HEK293T (cell line): ENCODE data around the gene ROR1.

Experiments
- CTCF ChIA-PET: fragments of 350-600 bp; formaldehyde crosslinking; extraction: SDS; loops from one replicate; lab custom pipeline; 2021; ENCODE audit warnings: antibody characterized with exemption, inconsistent platforms; lab: Yijun Ruan, JAX
- POLR2A ChIA-PET: fragments of 350-600 bp; formaldehyde crosslinking; extraction: SDS; loops from one replicate; lab custom pipeline; 2020; ENCODE audit warnings: antibody characterized with exemption, inconsistent platforms; lab: Yijun Ruan, JAX
- DNase-seq: peaks from one replicate; pipeline ENCODE4 v3.0.0; 2012; ENCODE audit warnings: mixed read lengths; ENCODE audit errors: extremely low spot score
- ARNT ChIP-seq: fragments of 450-650 bp; IDR thresholded peaks from 2 replicates; pipeline ENCODE4 v1.6.1; 2017; ENCODE audit warnings: mild to moderate bottlenecking
- BHLHE40 ChIP-seq: fragments of 450-650 bp; IDR thresholded peaks from 2 replicates; pipeline ENCODE4 v1.6.1; 2016; ENCODE audit warnings: mild to moderate bottlenecking, moderate library complexity, borderline replicate concordance
- CTBP1 ChIP-seq: fragments of 450-650 bp; IDR thresholded peaks from 2 replicates; pipeline ENCODE4 v1.6.1; 2016; ENCODE audit warnings: borderline replicate concordance
- ELF4 ChIP-seq: fragments of 450-650 bp; IDR thresholded peaks from 2 replicates; pipeline ENCODE4 v1.6.1; 2017; ENCODE audit warnings: antibody characterized with exemption
- FOXA1 ChIP-seq: fragments of 450-650 bp; IDR thresholded peaks from 2 replicates; pipeline ENCODE4 v1.6.1; 2016; ENCODE audit warnings: mild to moderate bottlenecking
- FOXK2 ChIP-seq: fragments of 450-650 bp; IDR thresholded peaks from 2 replicates; pipeline ENCODE4 v1.6.1; 2016; ENCODE audit warnings: mild to moderate bottlenecking
- FOXM1 ChIP-seq: fragments of 450-650 bp; IDR thresholded peaks from 2 replicates; pipeline ENCODE4 v1.6.1; 2017; ENCODE audit warnings: mild to moderate bottlenecking, borderline replicate concordance
- HDGF ChIP-seq: fragments of 450-650 bp; IDR thresholded peaks from 2 replicates; pipeline ENCODE4 v1.6.1; 2017; ENCODE audit warnings: antibody characterized with exemption, borderline replicate concordance
- L3MBTL2 ChIP-seq: fragments of 450-650 bp; conservative IDR thresholded peaks from 2 replicates; pipeline ENCODE4 v1.6.1; 2016; ENCODE audit warnings: mild to moderate bottlenecking
- LEF1 ChIP-seq: fragments of 450-650 bp; IDR thresholded peaks from 2 replicates; pipeline ENCODE4 v1.6.1; 2017; ENCODE audit warnings: mild to moderate bottlenecking, borderline replicate concordance
- NFRKB ChIP-seq: fragments of 450-650 bp; IDR thresholded peaks from 2 replicates; pipeline ENCODE4 v1.6.1; 2016; ENCODE audit warnings: mild to moderate bottlenecking, moderate library complexity
- PKNOX1 ChIP-seq: fragments of 450-650 bp; IDR thresholded peaks from 2 replicates; pipeline ENCODE4 v1.6.1; 2016
- SP1 ChIP-seq: fragments of 450-650 bp; IDR thresholded peaks from 2 replicates; pipeline ENCODE4 v1.6.1; 2017
- SUZ12 ChIP-seq: fragments of 450-650 bp; IDR thresholded peaks from 2 replicates; pipeline ENCODE4 v1.6.1; 2016; ENCODE audit warnings: mild to moderate bottlenecking
- TARDBP ChIP-seq: fragments of 450-650 bp; IDR thresholded peaks from 2 replicates; pipeline ENCODE4 v1.6.1; 2016
- ZNF384 ChIP-seq: fragments of 450-650 bp; IDR thresholded peaks from 2 replicates; pipeline ENCODE4 v1.6.1; 2016

Gene ROR1

GRCh38 chr1:63904826-63905225 is 131.0 kb downstream of the ROR1 start:
- POLR2A ChIA-PET, result no interaction called here
- CTCF ChIA-PET, result interaction anchor here (1.0 kb wide), 1 partner anchor 16 kb away, joined by 3 read pairs; no protein-coding TSS in a partner anchor
- no peak for DNase-seq
- TF ChIP-seq FOXM1, result no peak
- TF ChIP-seq BHLHE40, result no peak
- TF ChIP-seq PKNOX1, result no peak
- no peak for TF ChIP-seq L3MBTL2

GRCh38 chr1:63906047-63906704 is 132.4 kb downstream of the ROR1 start:
- ChIA-PET POLR2A (no interaction called here), CTCF (no interaction called here)
- TF ChIP-seq CTBP1, result no peak
- TF ChIP-seq TARDBP, result no peak
- TF ChIP-seq FOXM1, result no peak
- no peak for TF ChIP-seq NFRKB
- TF ChIP-seq LEF1, result no peak
- no peak for TF ChIP-seq FOXK2
- no peak for TF ChIP-seq SUZ12
- no peak for TF ChIP-seq ZNF384
- TF ChIP-seq FOXA1, result no peak
- no peak for TF ChIP-seq ELF4
- TF ChIP-seq L3MBTL2, result no peak
- no peak for TF ChIP-seq BHLHE40
- TF ChIP-seq SP1, result no peak
- no peak for DNase-seq

- TF ChIP-seq ARNT (no peak), SP1 (no peak), FOXM1 (no peak), PKNOX1 (no peak), L3MBTL2 (no peak), LEF1 (no peak), SUZ12 (no peak), FOXK2 (no peak), ZNF384 (no peak), CTBP1 (no peak), BHLHE40 (no peak), FOXA1 (no peak)
- no peak for DNase-seq
- ChIA-PET POLR2A (no interaction called here), CTCF (no interaction called here)
These were observed 133.2 kb downstream of the ROR1 start for GRCh38 chr1:63907051-63907450.

GRCh38 chr1:63908016-63908415 is 134.2 kb downstream of the ROR1 start:
- ChIA-PET POLR2A (no interaction called here), CTCF (no interaction called here)
- TF ChIP-seq L3MBTL2 (no peak), CTBP1 (no peak), ARNT (no peak), FOXA1 (no peak), TARDBP (no peak), SUZ12 (no peak), SP1 (no peak), HDGF (no peak), PKNOX1 (no peak), ZNF384 (no peak), NFRKB (no peak), FOXK2 (no peak), FOXM1 (no peak), ELF4 (no peak), BHLHE40 (no peak), LEF1 (no peak)
- no peak for DNase-seq

- CTCF ChIA-PET, result no interaction called here
- DNase-seq, result no peak
- TF ChIP-seq CTBP1, result no peak
- TF ChIP-seq HDGF, result no peak
- no peak for TF ChIP-seq FOXK2
- no peak for TF ChIP-seq ELF4
- no peak for TF ChIP-seq SUZ12
- no peak for TF ChIP-seq FOXA1
- no peak for TF ChIP-seq ARNT
- TF ChIP-seq BHLHE40, result no peak
- no peak for TF ChIP-seq ZNF384
- no peak for TF ChIP-seq NFRKB
- TF ChIP-seq FOXM1, result no peak
- no peak for TF ChIP-seq L3MBTL2
- POLR2A ChIA-PET, result no interaction called here
These were observed 135.7 kb downstream of the ROR1 start for GRCh38 chr1:63909526-63909925.

GRCh38 chr1:63911049-63911448 is 137.2 kb downstream of the ROR1 start:
- ChIA-PET CTCF (no interaction called here), POLR2A (interaction anchor here (1.2 kb wide), 1 partner anchor 11 kb away, joined by 3 read pairs; no protein-coding TSS in a partner anchor)
- no peak for DNase-seq
- no peak for TF ChIP-seq TARDBP
- no peak for TF ChIP-seq LEF1
- no peak for TF ChIP-seq FOXA1
- no peak for TF ChIP-seq SUZ12
- no peak for TF ChIP-seq ZNF384
- no peak for TF ChIP-seq CTBP1
